ENCODE results near the gene AGAP3. TPM values are rescaled to one million over a fixed set of nuclear protein-coding genes. Genes with fewer than 3 reads are reported as not detected.
A peak's percentile ranks its signal among the peaks of the same experiment; 100 is the strongest.

The AGAP3 gene
- total RNA-seq, 1 donor from 2014 or later: 156 TPM

GRCh38 chr7:151161757-151162156, 75.5 kb downstream of the AGAP3 start:
- DNase-seq (ENCODE audit: low read depth): no peak
- Histone ChIP-seq H3K36me3 (ENCODE audit: insufficient read depth, low read length) (no peaks in the 10 kb centered on the region), H3K79me2 (ENCODE audit: insufficient read depth, low read length) (no peaks in the 10 kb centered on the region), H4K20me1 (ENCODE audit: insufficient read depth, low read length) (no peaks in the 10 kb centered on the region), H3K4me1 (ENCODE audit: insufficient read depth, low read length) (peaks cover under 1% of the 10 kb centered on the region), H3K27ac (ENCODE audit: low read depth, low read length) (no peak overlapping the region), H3K4me3 (ENCODE audit: insufficient read depth, low read depth, low read length) (no peak overlapping the region), H2AFZ (ENCODE audit: low read depth, low read length) (no peak overlapping the region), H3K9me3 (ENCODE audit: insufficient read depth, low read depth, low read length) (no peaks in the 10 kb centered on the region), H3K4me2 (ENCODE audit: low read length) (no peak overlapping the region), H3K27me3 (ENCODE audit: insufficient read depth, low read length) (peaks cover 56% of the 10 kb centered on the region), H3K9ac (ENCODE audit: low read length) (no peak overlapping the region)
- H3K27ac Mint-ChIP-seq (ENCODE audit: unreplicated experiment): no peak overlapping the region
- no peaks in the 10 kb centered on the region for H3K36me3 Mint-ChIP-seq (ENCODE audit: low read depth, unreplicated experiment)
- peaks cover 3% of the 10 kb centered on the region for H3K4me1 Mint-ChIP-seq (ENCODE audit: low read depth, unreplicated experiment)
- FAIRE-seq: no peak
- no peak overlapping the region for H3K4me3 Mint-ChIP-seq (ENCODE audit: unreplicated experiment)
- H3K9me3 Mint-ChIP-seq (ENCODE audit: unreplicated experiment): no peaks in the 10 kb centered on the region
- TF ChIP-seq, protein P1, sequence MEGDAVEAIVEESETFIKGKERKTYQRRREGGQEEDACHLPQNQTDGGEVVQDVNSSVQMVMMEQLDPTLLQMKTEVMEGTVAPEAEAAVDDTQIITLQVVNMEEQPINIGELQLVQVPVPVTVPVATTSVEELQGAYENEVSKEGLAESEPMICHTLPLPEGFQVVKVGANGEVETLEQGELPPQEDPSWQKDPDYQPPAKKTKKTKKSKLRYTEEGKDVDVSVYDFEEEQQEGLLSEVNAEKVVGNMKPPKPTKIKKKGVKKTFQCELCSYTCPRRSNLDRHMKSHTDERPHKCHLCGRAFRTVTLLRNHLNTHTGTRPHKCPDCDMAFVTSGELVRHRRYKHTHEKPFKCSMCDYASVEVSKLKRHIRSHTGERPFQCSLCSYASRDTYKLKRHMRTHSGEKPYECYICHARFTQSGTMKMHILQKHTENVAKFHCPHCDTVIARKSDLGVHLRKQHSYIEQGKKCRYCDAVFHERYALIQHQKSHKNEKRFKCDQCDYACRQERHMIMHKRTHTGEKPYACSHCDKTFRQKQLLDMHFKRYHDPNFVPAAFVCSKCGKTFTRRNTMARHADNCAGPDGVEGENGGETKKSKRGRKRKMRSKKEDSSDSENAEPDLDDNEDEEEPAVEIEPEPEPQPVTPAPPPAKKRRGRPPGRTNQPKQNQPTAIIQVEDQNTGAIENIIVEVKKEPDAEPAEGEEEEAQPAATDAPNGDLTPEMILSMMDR (IDR thresholded peaks at IDR 0.05; ENCODE audit: insufficient read depth, low read depth, low read length): no peak
- TF ChIP-seq EZH2 (IDR thresholded peaks at IDR 0.05; ENCODE audit: insufficient read depth, low read length): no peak
- H3K27me3 Mint-ChIP-seq (ENCODE audit: low read depth, unreplicated experiment): peaks cover 12% of the 10 kb centered on the region

DNA sequence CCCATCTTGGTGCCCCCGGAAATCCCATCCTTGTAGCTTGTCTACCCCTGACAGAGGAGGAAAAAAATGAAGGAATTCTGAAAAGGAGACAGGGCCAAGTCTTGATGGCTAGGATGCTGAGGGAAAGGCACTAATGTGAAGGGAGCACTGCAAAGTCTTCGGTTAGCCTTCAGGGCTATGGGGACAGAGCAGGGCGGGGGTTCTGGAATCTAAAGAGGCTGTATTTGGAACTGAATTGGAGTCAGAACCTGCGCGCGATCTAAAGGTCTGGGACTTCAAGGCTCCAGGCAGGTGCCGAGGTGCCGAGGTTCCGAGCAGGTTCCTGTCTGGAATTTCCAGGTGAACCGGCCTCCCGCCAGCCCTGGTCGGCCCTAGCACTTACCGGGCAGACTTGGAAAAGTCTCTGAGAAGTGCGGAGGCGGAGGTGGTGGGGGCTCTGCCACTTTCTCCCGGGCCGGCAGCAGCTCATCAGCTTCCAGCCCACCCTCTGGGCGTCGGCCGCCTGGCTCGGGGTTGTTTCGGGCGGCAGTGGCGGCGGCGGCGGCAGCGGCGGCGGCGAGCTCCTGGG, 80.4 kb downstream of the AGAP3 start:
- no peak for DNase-seq (ENCODE audit: low read depth)
- H3K27me3 Mint-ChIP-seq (ENCODE audit: low read depth, unreplicated experiment): peaks cover 34% of the 10 kb centered on the region
- peaks cover 5% of the 10 kb centered on the region for H3K9me3 Mint-ChIP-seq (ENCODE audit: unreplicated experiment)
- no peaks in the 10 kb centered on the region for H3K36me3 Mint-ChIP-seq (ENCODE audit: low read depth, unreplicated experiment)
- H3K4me3 Mint-ChIP-seq (ENCODE audit: unreplicated experiment): peak overlapping the region; percentile 72
- H2AFZ ChIP-seq (ENCODE audit: low read depth, low read length): no peak overlapping the region
- H3K4me2 ChIP-seq (ENCODE audit: low read length): peak overlapping the region; percentile 76
- H3K27ac ChIP-seq (ENCODE audit: low read depth, low read length): no peak overlapping the region
- H4K20me1 ChIP-seq (ENCODE audit: insufficient read depth, low read length): peaks cover 6% of the 10 kb centered on the region
- H3K27ac Mint-ChIP-seq (ENCODE audit: unreplicated experiment): no peak overlapping the region
- peak overlapping the region; percentile 17 for H3K4me3 ChIP-seq (ENCODE audit: insufficient read depth, low read depth, low read length)
- no peaks in the 10 kb centered on the region for H3K9me3 ChIP-seq (ENCODE audit: insufficient read depth, low read depth, low read length)
- peaks cover 77% of the 10 kb centered on the region for H3K27me3 ChIP-seq (ENCODE audit: insufficient read depth, low read length)
- TF ChIP-seq EZH2 (IDR thresholded peaks at IDR 0.05; ENCODE audit: insufficient read depth, low read length): peak; percentile 99
- TF ChIP-seq, protein P1 (IDR thresholded peaks at IDR 0.05; ENCODE audit: insufficient read depth, low read depth, low read length): no peak
- H3K4me1 Mint-ChIP-seq (ENCODE audit: low read depth, unreplicated experiment): peaks cover 3% of the 10 kb centered on the region
- H3K36me3 ChIP-seq (ENCODE audit: insufficient read depth, low read length): no peaks in the 10 kb centered on the region
- no peaks in the 10 kb centered on the region for H3K79me2 ChIP-seq (ENCODE audit: insufficient read depth, low read length)
- no peak for FAIRE-seq
- peaks cover 3% of the 10 kb centered on the region for H3K4me1 ChIP-seq (ENCODE audit: insufficient read depth, low read length)
- no peak overlapping the region for H3K9ac ChIP-seq (ENCODE audit: low read length)

DNA sequence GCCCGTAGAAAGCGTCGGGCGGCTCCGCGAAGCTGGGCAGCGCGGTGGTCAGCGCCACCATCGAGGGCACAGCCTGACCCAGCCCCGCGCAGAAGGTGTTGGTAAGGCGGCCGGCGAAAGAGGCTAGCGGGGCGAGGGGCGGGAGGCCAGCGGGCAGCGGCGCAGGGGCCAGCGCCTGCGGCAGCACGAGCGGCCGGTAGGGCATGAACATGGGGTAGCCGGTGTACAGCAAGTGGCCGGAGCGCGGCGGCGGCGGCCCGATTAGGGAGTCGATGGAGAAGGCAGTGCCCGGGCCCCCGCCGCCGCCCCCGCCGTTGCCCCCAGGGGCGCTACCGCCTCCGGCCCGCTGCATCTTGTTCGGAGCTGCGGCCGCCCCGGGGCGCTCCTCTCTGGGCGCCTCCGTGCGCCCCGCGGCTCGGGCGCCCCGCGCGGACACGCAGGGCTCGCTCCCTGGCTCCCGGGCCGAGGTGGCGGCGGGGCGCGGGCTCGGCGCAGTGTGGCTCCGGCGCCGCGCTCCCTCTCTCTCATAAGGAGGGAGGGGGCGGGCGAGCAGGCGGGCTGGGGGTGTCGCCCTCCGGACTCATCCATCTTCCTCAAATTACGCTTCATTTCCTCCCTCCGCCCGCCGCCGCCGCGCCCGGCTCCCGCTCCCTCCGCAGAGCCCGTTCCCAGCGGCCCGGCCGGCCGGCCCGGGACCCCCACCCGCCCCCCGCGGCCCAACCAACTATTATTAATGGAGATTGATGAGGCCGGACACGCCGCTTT, 81.1 kb downstream of the AGAP3 start, which contains the start of gene GBX1:
GBX1 (minus strand) TSS at position 498 of the 765 bp plus-strand sequence; CDS start at position 352, 146 bp downstream.
- H3K9ac ChIP-seq (ENCODE audit: low read length): no peak within 1 kb of the TSS
- H3K4me3 Mint-ChIP-seq (ENCODE audit: unreplicated experiment): peak within 1 kb of the TSS; percentile 74

More for the DNA sequence above, 81.1 kb downstream of the AGAP3 start, which contains the start of gene GBX1:
- Mint-ChIP-seq H3K9me3 (ENCODE audit: unreplicated experiment) (peaks cover 5% of the 10 kb centered on the region), H3K4me1 (ENCODE audit: low read depth, unreplicated experiment) (peaks cover 3% of the 10 kb centered on the region), H3K27ac (ENCODE audit: unreplicated experiment) (no peak within 1 kb of the TSS), H3K36me3 (ENCODE audit: low read depth, unreplicated experiment) (no peaks in the 10 kb centered on the region), H3K27me3 (ENCODE audit: low read depth, unreplicated experiment) (peaks cover 40% of the 10 kb centered on the region)
- Histone ChIP-seq H3K4me3 (ENCODE audit: insufficient read depth, low read depth, low read length) (peak within 1 kb of the TSS; percentile 17), H2AFZ (ENCODE audit: low read depth, low read length) (peak within 1 kb of the TSS; percentile 69), H3K4me1 (ENCODE audit: insufficient read depth, low read length) (peaks cover 3% of the 10 kb centered on the region), H3K36me3 (ENCODE audit: insufficient read depth, low read length) (no peaks in the 10 kb centered on the region), H4K20me1 (ENCODE audit: insufficient read depth, low read length) (peaks cover 6% of the 10 kb centered on the region), H3K27me3 (ENCODE audit: insufficient read depth, low read length) (peaks cover 74% of the 10 kb centered on the region), H3K79me2 (ENCODE audit: insufficient read depth, low read length) (no peaks in the 10 kb centered on the region), H3K4me2 (ENCODE audit: low read length) (peak within 1 kb of the TSS; percentile 76), H3K27ac (ENCODE audit: low read depth, low read length) (no peak within 1 kb of the TSS), H3K9me3 (ENCODE audit: insufficient read depth, low read depth, low read length) (no peaks in the 10 kb centered on the region)
- FAIRE-seq: no peak
- peak; percentile 7 for DNase-seq (ENCODE audit: low read depth)
- peak; percentile 74 for TF ChIP-seq EZH2 (IDR thresholded peaks at IDR 0.05; ENCODE audit: insufficient read depth, low read length)
- TF ChIP-seq, protein P1 (IDR thresholded peaks at IDR 0.05; ENCODE audit: insufficient read depth, low read depth, low read length): no peak

Data from astrocyte (in vitro differentiated cells and primary cell).